GM12878 (cell line): ENCODE results near the gene MRC2. TPM values are rescaled to one million over a fixed set of nuclear protein-coding genes. Genes with fewer than 3 reads are reported as not detected.

ENCODE experiments used
- ATAC-seq: fragments of 200-7000 bp; cut with Tn5 transposase; 3 replicates; pipeline ENCODE4 v1.9.1; 2020; ENCODE audit warnings: mild to moderate bottlenecking, moderate library complexity
- BruUV-seq: library from RNA; stranded (reverse); fragments of 400-500 nt; replicated peaks from 2 replicates; lab custom pipeline; 2021; lab: Mats Ljungman, UMichigan
- CTCF ChIA-PET: fragments of 300-600 bp; sonication (Branson Sonifier 250); formaldehyde crosslinking; extraction: SDS; loops from one replicate; lab custom pipeline; 2021; ENCODE audit warnings: inconsistent platforms; lab: Yijun Ruan, JAX
- POLR2A ChIA-PET: fragments of 350-600 bp; formaldehyde crosslinking; extraction: SDS; loops from one replicate; lab custom pipeline; 2021; ENCODE audit warnings: inconsistent platforms; lab: Charles Lee
- RAD21 ChIA-PET: fragments of 300-600 bp; sonication (Branson Sonifier 250); formaldehyde crosslinking; loops from one replicate; lab custom pipeline; 2023; ENCODE audit warnings: antibody characterized with exemption; ENCODE audit not compliant: unreplicated experiment; lab: Charles Lee
- SMC1A ChIA-PET: fragments of 300-600 bp; sonication (Branson Sonifier 250); formaldehyde crosslinking; loops from one replicate; lab custom pipeline; 2023; ENCODE audit not compliant: unreplicated experiment, uncharacterized antibody; lab: Charles Lee
- DNase-seq: peaks from one replicate; pipeline ENCODE4 v3.0.0-alpha.2; 2011; ENCODE audit warnings: low read depth, low spot score
- FAIRE-seq: peaks from 3 replicates; lab custom pipeline; 2011; peaks lifted over from hg19 to GRCh38; lab: Jason Lieb, UNC
- H2AFZ ChIP-seq: 2 replicates; pipeline ENCODE4 v1.6.0; 2011; ENCODE audit warnings: low read depth, low read length, control low read depth; ENCODE audit not compliant: control insufficient read depth
- H3K27ac ChIP-seq: 2 replicates; pipeline ENCODE4 v1.5.1; 2011; ENCODE audit warnings: control low read depth; ENCODE audit not compliant: control insufficient read depth, insufficient read depth
- H3K27me3 ChIP-seq, 2 experiments: replicated peaks in 1 of 2; 2 replicates each; pipeline versions ENCODE4 v1.6.0 to v1.6.1; 2011; ENCODE audit warnings: low read length in 1 of 2; ENCODE audit not compliant: control insufficient read depth in 2 of 2, insufficient read depth in 2 of 2
- H3K36me3 ChIP-seq, 2 experiments: 2 replicates each; pipeline ENCODE4 v1.5.1; 2011; ENCODE audit warnings: low read length in 1 of 2; ENCODE audit not compliant: control insufficient read depth in 2 of 2, insufficient read depth in 2 of 2
- H3K4me1 ChIP-seq: 2 replicates; pipeline ENCODE4 v1.6.1; 2011; ENCODE audit warnings: mild to moderate bottlenecking, low read length, moderate library complexity, mixed read lengths; ENCODE audit not compliant: control insufficient read depth, insufficient read depth
- H3K4me2 ChIP-seq: 2 replicates; pipeline ENCODE4 v1.6.0; 2011; ENCODE audit warnings: control low read depth; ENCODE audit not compliant: control insufficient read depth, insufficient read depth
- H3K4me3 ChIP-seq: fragments of 200-600 bp; sonication (generic); 2 replicates; pipeline ENCODE4 v1.5.1; 2016
- H3K79me2 ChIP-seq: 2 replicates; pipeline ENCODE4 v1.6.0; 2011; ENCODE audit warnings: low read length; ENCODE audit not compliant: control insufficient read depth, insufficient read depth
- H3K9ac ChIP-seq: 2 replicates; pipeline ENCODE4 v1.8.0; 2011; ENCODE audit warnings: low read length, control low read depth, mixed read lengths; ENCODE audit not compliant: control insufficient read depth, insufficient read depth
- H3K9me3 ChIP-seq: replicated peaks from 3 replicates; pipeline ENCODE4 v1.5.1; 2011; ENCODE audit warnings: mild to moderate bottlenecking, low read length; ENCODE audit not compliant: control insufficient read depth, insufficient read depth
- H4K20me1 ChIP-seq: 2 replicates; pipeline ENCODE4 v1.6.0; 2011; ENCODE audit not compliant: control insufficient read depth, insufficient read depth
- CBX5 ChIP-seq: sonication (generic); IDR thresholded peaks from 2 replicates; pipeline ENCODE4 v1.6.1; 2016; ENCODE audit warnings: low read depth, moderate library complexity, mild to moderate bottlenecking, inconsistent platforms
- ELK1 ChIP-seq: IDR thresholded peaks from 2 replicates; pipeline ENCODE4 v1.6.1; 2012; ENCODE audit warnings: low read depth, low read length, improper control_type of control experiment
- HDGF ChIP-seq: fragments of 450-650 bp; IDR thresholded peaks from 2 replicates; pipeline ENCODE4 v1.6.1; 2016; ENCODE audit warnings: antibody characterized with exemption
- IKZF2 ChIP-seq, 2 experiments: fragments of 450-650 bp; IDR thresholded peaks; 2 replicates each; pipeline ENCODE4 v1.6.1; 2017; ENCODE audit warnings: mild to moderate bottlenecking in 2 of 2, moderate library complexity in 2 of 2
- JUND ChIP-seq: IDR thresholded peaks from 2 replicates; pipeline ENCODE4 v1.6.1; 2012; ENCODE audit warnings: low read depth, mild to moderate bottlenecking, low read length, improper control_type of control experiment, moderate library complexity
- NFXL1 ChIP-seq: fragments of 450-650 bp; IDR thresholded peaks from 2 replicates; pipeline ENCODE4 v1.6.1; 2017; ENCODE audit warnings: antibody characterized with exemption, mild to moderate bottlenecking, borderline replicate concordance
- NFYB ChIP-seq: IDR thresholded peaks from 2 replicates; pipeline ENCODE4 v1.6.1; 2011; ENCODE audit warnings: low read depth, mild to moderate bottlenecking, low read length, improper control_type of control experiment, moderate library complexity; ENCODE audit not compliant: insufficient read depth
- PKNOX1 ChIP-seq: fragments of 450-650 bp; IDR thresholded peaks from 2 replicates; pipeline ENCODE4 v1.6.1; 2016; ENCODE audit warnings: mild to moderate bottlenecking
- POLR2A ChIP-seq: IDR thresholded peaks from 2 replicates; pipeline ENCODE4 v1.6.1; 2011; ENCODE audit warnings: low read depth, mild to moderate bottlenecking, low read length
- POLR2AphosphoS5 ChIP-seq: IDR thresholded peaks from 2 replicates; pipeline ENCODE4 v1.6.1; 2011; ENCODE audit warnings: mild to moderate bottlenecking, low read length, inconsistent platforms
- YBX1 ChIP-seq: fragments of 450-650 bp; IDR thresholded peaks from 2 replicates; pipeline ENCODE4 v1.6.1; 2016; ENCODE audit warnings: antibody characterized with exemption
- ZBED1 ChIP-seq: IDR thresholded peaks from 2 replicates; pipeline ENCODE4 v1.6.1; 2016; ENCODE audit warnings: borderline replicate concordance
- ZBTB4 ChIP-seq: fragments of 450-650 bp; formaldehyde crosslinking; IDR thresholded peaks from 2 replicates; pipeline ENCODE4 v1.4.0; 2022; ENCODE audit warnings: mild to moderate bottlenecking, moderate library complexity
- ZNF622 ChIP-seq: fragments of 450-650 bp; IDR thresholded peaks from 2 replicates; pipeline ENCODE4 v1.6.1; 2017; ENCODE audit warnings: mild to moderate bottlenecking, inconsistent platforms
- WGBS: methylation state at CpG from one replicate; pipeline ENCODE4 v1.1.6; 2016; ENCODE audit warnings: low lambda C conversion rate; ENCODE audit not compliant: insufficient replicate concordance, insufficient coverage; ENCODE audit errors: missing lambda C conversion rate; 5-methylcytosine and 5-hydroxymethylcytosine counted together
- in situ Hi-C: fragments of 300-500 bp; cut with MboI; formaldehyde crosslinking; loops from 9 replicates; pipeline ENCODE4 v1.14.3; 2018; ENCODE audit warnings: mixed read lengths
- intact Hi-C: fragments of 100-400 bp; cut with micrococcal nuclease; formaldehyde crosslinking; loops from one replicate; pipeline ENCODE4 v1.14.2; 2022; ENCODE audit not compliant: unreplicated experiment
- polyA plus RNA-seq, 11 experiments: library from polyadenylated mRNA; depleted of rRNA in 4 of 11; unstranded in 6 of 11; stranded (reverse) in 5 of 11; fragments of >200 nt; fragmentation: Nextera tagmentation in 4 of 11; fragmentation: Illumina TruSeq in 1 of 11; extraction: Ambion mirVana in 4 of 11; extraction: Trizol in 1 of 11; gene quantifications; 1 replicate in 1 of 11; 2 replicates in 10 of 11; pipeline versions ENCODE4 v1.2.1 to v1.2.3, GENCODE V29; 2011 to 2016; ENCODE audit warnings: inconsistent platforms in 2 of 11, missing spikeins in 2 of 11, low read depth in 1 of 11
- total RNA-seq, 4 experiments: library from RNA; depleted of rRNA in 3 of 4; stranded (reverse); fragments of >200 nt in 3 of 4; fragmentation: Illumina TruSeq in 1 of 4; extraction: Trizol in 1 of 4; gene quantifications; 2 replicates each; pipeline versions ENCODE4 v1.2.1 to v1.2.3, GENCODE V29; 2013 to 2021

The MRC2 gene
- total and polyA plus RNA-seq, 10 of the 15 experiments (the other 5 are each of a cell fraction or from before 2014, with no cell fraction given), result 0.04 to 0.96 (median 0.30) TPM; not detected in 1

GRCh38 chr17:62616993-62617893 is 10.2 kb upstream of the MRC2 start:
- TF ChIP-seq ELK1 (no peak), YBX1 (no peak), NFYB (no peak), NFXL1 (no peak), IKZF2 (IDR thresholded peaks at IDR 0.05) (no peak), ZBTB4 (CRISPR knock-in tag) (no peak), JUND (no peak), ZBED1 (no peak), CBX5 (no peak), POLR2A (peak; percentile 37; the same call in 1 of the 2 replicates), PKNOX1 (no peak), HDGF (no peak), ZNF622 (no peak), POLR2AphosphoS5 (0 out of 2 replicates have a peak, but pooled peaks have one; percentile 47)
- FAIRE-seq (no peak), ATAC-seq (no peak; the same call in 2 of the 3 replicates), DNase-seq (no peak)
- no peaks in the 10 kb centered on the region; the same call in 1 of the 2 replicates for H3K4me1 ChIP-seq
- H3K79me2 ChIP-seq, result no peaks in the 10 kb centered on the region; the same call in 1 of the 2 replicates
- ChIA-PET SMC1A (no interaction called here), RAD21 (interaction anchor here (1.0 kb wide), 1 partner anchor 196 kb away, joined by 3 read pairs; no protein-coding TSS in a partner anchor), POLR2A (interaction anchor here (0.6 kb wide), 2 partner anchors 167 to 1193 kb away, joined by 3 to 6 read pairs; no protein-coding TSS in a partner anchor), CTCF (no interaction called here)
- H3K9me3 ChIP-seq, result no peaks in the 10 kb centered on the region
- H3K4me3 ChIP-seq, result no peak overlapping the region
- intact Hi-C loops (no loop called here), in situ Hi-C loops (no loop called here)
- no peak overlapping the region for H3K27ac ChIP-seq
- no peaks in the 10 kb centered on the region for H4K20me1 ChIP-seq
- peaks cover 0 to 8% of the 10 kb centered on the region in 2 experiments; a peak in 3 of 4 replicates for H3K36me3 ChIP-seq
- H3K27me3 ChIP-seq, result no peaks in the 10 kb centered on the region
- H3K4me2 ChIP-seq, result no peak overlapping the region
- H3K9ac ChIP-seq, result no peak overlapping the region
- no peak overlapping the region for H2AFZ ChIP-seq
- BruUV-seq, result no TSS peak
- WGBS, result 93% methylated on average over 7 of the region's 8 CpGs
